GM21367 (cell line): ENCODE results near the gene NME3.
"Not testable (repeated sequence)": the region's sequence is repeated elsewhere in the genome, so short reads cannot be mapped to it uniquely, and the experiment has no call there.

Source experiments
- ATAC-seq: cut with Tn5 transposase; IDR thresholded peaks from one replicate; pipeline ENCODE4 v1.9.1; 2021; ENCODE audit not compliant: unreplicated experiment

The NME3 gene

GRCh38 chr16:1771188-1771863 lies at the start of gene NME3:
TSS of gene NME3 (minus strand) at chr16:1771543. CDS start at chr16:1771534, 9 bp downstream.
- no peak for ATAC-seq

GRCh38 chr16:1820946-1821290 lies 49.6 kb upstream of the NME3 start:
- ATAC-seq: no peak

GRCh38 chr16:1820096-1820945 lies 49.0 kb upstream of the NME3 start:
- ATAC-seq: no peak

- no peak for ATAC-seq
Measured at GRCh38 chr16:1819611-1820010, 48.3 kb upstream of the NME3 start.

- no peak for ATAC-seq
Measured at GRCh38 chr16:1818873-1819525, 47.7 kb upstream of the NME3 start.

GRCh38 chr16:1818204-1818872 lies 47.0 kb upstream of the NME3 start:
- ATAC-seq: no peak

GRCh38 chr16:1817716-1818115 lies 46.4 kb upstream of the NME3 start:
- no peak for ATAC-seq

GRCh38 chr16:1817276-1817589 lies 45.9 kb upstream of the NME3 start:
- no peak for ATAC-seq

GRCh38 chr16:1816396-1817275 lies 45.3 kb upstream of the NME3 start:
- ATAC-seq: no peak

- ATAC-seq: no peak
Measured at GRCh38 chr16:1815461-1815860, 44.1 kb upstream of the NME3 start.

GRCh38 chr16:1812732-1813163 lies 41.4 kb upstream of the NME3 start:
- no peak for ATAC-seq

GRCh38 chr16:1810536-1810935 lies 39.2 kb upstream of the NME3 start:
- no peak for ATAC-seq

- ATAC-seq: no peak
Measured at GRCh38 chr16:1810106-1810505, 38.8 kb upstream of the NME3 start.

- no peak for ATAC-seq
Measured at GRCh38 chr16:1809281-1809801, 38.0 kb upstream of the NME3 start.

GRCh38 chr16:1808691-1809090 lies 37.3 kb upstream of the NME3 start:
- no peak for ATAC-seq

GRCh38 chr16:1807626-1808025 lies 36.3 kb upstream of the NME3 start:
- ATAC-seq: no peak

GRCh38 chr16:1800701-1801100 lies 29.4 kb upstream of the NME3 start:
- no peak for ATAC-seq

GRCh38 chr16:1799263-1799662 lies 27.9 kb upstream of the NME3 start:
- ATAC-seq: not testable (repeated sequence)

GRCh38 chr16:1794908-1795666 lies 23.7 kb upstream of the NME3 start:
- no peak for ATAC-seq
